Stimulated activated CD8-positive, alpha-beta memory T cell treated with anti-CD3 and anti-CD28 coated beads, Interleukin-4, amount 100 ng/mL, for 1 hour (primary cell): ENCODE data around the gene SPECC1.
"Not testable (repeated sequence)": the region's sequence is repeated elsewhere in the genome, so short reads cannot be mapped to it uniquely, and the experiment has no call there.

Source experiments
- DNase-seq, 2 donors: peaks; one replicate each; pipeline ENCODE4 v3.0.0-alpha.2; 2020; ENCODE audit warnings: low read depth in 2 of 2, low spot score in 1 of 2

The SPECC1 gene

GRCh38 chr17:20071824-20072691, 62.9 kb downstream of the SPECC1 start:
- no peak for DNase-seq

GRCh38 chr17:20072692-20072992, 63.5 kb downstream of the SPECC1 start:
- no peak for DNase-seq

DNA sequence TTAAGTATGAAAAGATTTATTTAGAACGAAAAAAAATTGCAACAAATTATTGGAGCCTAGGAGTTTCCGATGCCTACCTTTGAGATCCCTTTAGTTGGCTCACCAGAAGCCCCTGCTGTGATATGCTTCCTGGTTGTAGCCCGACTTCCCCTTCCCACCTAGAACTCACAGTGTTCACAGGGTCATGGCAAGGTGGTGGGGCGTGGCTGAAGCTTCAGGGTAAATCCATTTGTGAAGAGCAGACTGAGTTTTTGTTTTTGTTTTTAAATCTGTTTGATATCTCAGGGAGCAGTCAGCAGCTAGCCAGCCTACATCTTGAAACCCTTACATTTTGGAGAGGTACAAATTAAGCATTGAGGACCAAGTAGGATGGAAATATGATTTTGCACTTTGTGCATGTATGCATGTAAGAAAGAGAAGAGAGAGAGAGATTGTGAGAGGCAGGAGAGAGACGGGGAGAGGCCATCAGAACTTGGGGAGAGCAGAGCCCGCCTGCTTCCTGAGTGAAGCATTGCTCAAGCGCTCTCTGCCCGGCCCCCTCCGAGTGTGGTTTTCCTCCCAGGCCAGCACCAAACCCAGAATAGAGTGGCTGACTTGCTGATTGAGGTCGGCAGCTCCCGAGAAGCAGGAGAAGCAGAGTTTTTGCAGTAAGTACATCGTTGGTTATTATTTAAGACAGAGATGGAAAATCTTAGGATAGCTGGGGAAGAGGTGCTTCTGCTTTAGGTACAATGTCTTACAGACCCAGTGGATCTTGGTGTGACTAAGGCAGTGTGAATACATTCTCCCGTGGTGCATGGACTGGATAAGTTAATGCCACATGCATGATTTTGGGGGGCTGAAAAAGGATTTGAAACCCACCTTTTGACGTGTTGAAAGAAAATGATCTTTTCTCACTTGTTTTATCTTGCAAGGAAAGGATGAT, 64.2 kb downstream of the SPECC1 start:
- DNase-seq: peak; percentile 16 to 26

GRCh38 chr17:20074001-20074400, 64.8 kb downstream of the SPECC1 start:
- DNase-seq: no peak

GRCh38 chr17:20074489-20074888, 65.3 kb downstream of the SPECC1 start:
- no peak for DNase-seq

DNA sequence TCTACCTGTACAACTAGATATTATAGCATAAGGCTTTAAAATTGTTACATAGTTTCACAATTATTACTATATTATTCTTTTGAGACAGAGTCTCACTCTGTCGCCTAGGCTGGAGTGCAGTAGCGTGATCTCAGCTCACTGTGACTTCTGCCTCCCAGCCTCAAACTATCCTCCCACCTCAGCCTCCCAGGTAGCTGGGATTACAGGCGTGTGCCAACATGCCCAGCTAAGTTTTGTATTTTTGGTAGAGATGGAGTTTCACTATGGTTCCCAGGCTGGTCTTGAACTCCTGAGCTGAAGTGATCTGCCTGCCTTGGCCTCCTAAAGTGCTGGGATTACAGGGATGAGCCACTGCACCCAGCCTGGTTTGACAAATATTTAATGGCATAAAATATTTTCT, 67.0 kb downstream of the SPECC1 start:
- DNase-seq: not testable (repeated sequence)

DNA sequence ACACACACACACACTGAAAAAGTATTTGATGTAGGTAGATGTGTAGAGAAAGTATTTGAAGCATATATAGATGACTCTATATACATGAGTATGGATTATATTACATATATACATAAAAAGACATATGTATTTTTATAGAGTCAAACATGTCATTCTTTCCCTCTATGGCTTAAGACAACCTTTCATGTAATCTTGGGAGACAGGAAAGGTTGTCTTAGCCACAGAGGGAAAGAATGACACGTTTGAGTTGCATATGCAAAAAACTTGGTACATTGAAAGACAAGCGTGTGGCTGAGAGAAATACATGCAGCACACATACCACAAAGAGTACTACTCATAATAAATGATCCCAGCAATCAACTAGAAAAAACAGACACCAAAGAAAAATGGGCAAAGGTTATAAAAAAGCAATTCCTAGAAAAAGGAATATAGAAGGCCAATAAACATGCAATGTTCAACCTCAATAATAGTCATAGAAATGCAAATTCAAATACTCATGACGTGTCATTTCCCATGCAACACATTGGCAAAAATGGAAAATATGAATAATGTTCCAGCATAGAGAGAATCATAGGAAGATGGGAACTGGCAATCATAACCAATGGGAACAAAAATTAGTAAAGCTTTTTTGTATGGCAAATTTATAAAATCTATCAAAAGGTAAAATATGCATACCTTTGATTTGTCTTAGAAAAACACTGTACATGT, 69.0 kb downstream of the SPECC1 start:
- no peak for DNase-seq

DNA sequence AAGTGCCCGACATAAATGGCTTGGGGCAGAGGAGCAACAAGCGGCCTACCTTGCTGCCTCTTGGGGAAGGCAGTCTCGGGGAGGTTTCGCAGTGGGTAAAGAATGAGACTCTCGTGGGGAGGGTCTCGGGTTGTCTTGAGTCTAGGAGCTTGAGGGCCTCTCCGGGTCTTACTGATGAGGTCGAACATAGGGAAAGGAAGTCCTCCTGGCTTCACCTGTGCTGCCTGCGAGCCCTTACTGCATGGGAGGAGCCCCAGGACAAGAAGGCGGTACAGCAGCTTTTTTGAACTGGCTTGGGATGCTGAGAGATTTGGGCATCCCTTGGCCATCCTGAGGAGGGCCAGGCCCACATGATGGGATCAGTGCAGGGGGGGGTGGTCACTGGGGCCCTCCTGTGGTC, 71.4 kb downstream of the SPECC1 start:
- no peak for DNase-seq

DNA sequence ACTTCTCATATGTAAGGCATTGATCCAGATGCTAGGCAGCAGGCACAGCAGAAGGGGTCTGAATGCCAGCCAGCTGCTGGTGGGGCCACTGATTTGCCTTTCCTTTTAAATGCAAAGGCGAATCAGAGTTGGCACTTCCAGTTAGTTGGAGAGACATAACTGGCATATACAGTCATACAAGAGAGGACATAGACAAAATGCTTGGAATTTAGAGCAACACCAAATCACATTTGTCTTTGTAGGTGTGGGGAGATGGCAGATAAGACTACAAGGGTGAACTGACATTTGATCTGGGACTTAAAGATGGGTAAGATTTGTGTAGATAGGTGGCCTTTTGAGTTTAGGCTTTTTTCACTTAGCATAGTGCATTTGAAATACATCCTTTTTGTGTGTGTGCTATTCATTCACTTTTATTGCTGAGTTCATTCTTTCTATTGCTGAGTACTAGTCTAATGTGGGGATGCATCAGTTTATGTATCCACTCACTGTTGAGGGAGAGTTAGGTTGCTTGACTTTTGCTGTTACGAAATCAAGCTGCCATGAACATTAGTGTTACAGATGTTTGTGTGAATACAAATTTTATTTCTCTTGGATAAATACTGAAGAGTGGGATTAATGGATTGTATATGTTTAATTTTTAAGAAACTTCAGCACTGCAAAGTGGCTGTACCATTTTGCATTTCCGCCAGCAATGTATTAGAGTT, 74.1 kb downstream of the SPECC1 start:
- DNase-seq: no peak

DNA sequence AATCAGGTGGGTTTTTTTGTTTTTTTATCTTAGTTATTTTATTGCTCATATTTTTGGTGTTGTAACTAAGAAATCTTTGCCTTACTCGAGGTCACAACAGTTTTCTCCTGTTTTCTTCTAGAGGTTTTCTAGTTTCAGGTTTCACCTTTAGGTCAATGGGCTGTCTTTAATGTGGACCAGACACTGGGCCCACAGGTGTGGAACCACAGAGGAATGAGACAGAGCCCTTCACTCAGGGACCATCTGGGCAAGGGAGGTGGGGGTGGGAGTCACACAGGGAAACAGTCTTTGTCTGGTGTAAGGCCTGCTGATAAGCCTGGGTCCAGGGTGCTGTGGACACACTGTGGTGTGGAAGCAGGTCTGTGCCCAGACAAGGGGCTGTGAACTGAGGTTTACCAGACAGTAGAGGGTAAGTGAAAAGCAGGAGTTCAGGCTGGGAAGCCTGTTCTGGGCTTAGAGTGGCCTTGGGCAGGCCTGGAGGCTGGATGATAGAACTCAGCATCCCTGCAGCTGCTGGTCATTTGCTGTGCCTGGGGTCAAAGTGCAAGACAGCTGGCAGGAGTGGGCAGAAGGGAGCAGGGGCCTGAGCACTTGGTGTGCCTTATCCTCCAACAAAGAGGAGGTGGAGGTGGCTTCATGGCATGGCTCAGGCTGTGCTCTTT, 75.6 kb downstream of the SPECC1 start:
- DNase-seq: no peak

DNA sequence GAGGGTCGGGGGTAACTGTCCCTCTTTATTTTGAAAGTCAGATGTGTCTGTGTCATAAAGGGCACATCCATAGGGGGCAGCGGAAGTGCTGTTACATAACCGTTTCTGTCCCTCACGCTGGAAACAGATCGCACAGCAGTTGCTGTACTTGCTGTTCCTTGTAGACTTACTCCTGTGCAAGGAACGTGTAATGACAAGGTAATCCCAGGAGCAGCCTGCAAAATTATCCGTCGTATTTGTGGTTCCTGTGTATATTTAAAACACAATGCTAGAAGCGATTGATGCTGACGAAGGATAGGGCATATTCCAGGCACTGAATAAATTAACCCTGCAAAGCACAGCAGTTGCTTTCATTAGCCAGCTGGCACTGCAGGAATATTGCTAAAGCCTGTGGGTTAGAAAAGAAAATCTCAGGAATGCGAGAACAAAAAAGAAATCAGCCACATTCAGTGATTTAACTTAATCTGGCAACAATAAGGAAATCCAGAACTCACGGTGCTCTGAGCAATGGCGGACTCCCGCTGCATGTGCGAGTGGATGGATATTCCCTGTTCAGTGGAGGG, 76.2 kb downstream of the SPECC1 start:
- no peak for DNase-seq

GRCh38 chr17:20086416-20087076, 77.4 kb downstream of the SPECC1 start:
- DNase-seq: no peak

GRCh38 chr17:20087538-20088250, 78.5 kb downstream of the SPECC1 start:
- no peak for DNase-seq

DNA sequence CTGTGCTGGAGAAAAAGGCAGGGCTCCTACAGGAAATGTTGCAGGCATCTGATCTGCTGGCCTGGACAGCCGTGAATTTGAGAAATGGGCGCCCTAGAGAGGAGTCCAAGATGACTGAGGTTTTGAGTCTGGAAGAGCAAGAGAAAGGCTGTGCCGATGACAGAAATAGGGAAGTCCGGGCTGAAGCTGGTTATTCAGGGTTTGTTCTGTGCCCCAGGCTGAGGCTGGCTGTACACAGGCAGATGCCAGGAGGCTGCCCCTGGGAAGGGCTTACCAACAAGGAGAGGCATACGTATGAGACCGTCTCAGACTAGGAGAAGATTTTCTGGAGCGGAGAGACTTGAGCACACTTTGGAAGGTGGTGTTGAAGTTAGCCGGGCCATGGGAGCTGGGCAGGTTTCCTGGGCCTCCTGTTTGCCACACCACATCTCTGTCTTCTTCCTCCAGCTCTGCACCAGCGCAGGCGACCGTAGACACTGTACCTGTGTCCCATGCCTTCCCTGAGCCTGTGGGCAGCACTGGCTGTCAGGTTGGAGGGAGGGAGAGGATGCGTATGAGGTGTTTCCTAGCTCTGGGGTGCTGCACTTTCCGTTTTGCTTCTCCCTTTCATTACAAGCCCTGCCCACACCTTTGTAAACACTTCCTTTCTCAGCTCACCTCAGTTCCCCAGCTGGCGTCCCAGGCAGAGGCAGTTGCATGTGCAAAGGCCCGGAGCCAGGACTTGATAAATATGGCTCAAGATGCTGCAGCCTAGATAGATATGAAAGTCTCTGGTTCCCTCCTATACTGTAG, 80.8 kb downstream of the SPECC1 start:
- no peak for DNase-seq

GRCh38 chr17:20091174-20092029, 82.2 kb downstream of the SPECC1 start:
- DNase-seq: no peak

DNA sequence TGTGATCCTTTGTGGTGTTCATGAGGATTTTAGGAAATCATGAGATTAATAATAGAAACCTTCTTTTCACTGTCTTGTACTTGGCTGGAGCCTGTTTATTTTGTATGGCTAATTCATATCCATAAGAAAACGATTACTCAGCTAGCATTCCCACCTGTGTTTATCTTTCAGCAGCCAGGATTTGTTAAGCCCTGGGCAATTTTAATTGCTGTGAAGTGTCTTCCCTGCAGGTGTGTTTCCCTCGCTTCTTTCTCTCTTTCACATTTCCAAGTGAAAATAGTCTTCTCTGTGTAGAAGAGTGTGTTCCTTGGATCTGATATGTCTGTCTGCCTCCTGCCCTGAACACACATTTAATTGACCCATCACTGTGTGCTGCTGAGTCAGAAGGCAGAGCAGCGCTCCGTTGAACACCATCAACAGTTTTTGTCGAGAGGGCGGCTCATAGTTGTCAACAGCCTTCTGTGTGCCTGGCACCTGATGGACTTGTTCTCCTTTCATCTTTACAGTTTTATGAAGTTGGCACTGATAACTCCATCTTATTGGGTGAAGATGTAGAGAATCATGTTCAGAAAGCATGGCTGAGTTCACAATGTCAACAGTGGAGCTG, 83.2 kb downstream of the SPECC1 start:
- DNase-seq: no peak
